Measurements from ENCODE around the gene FALEC.

- no peak for TF ChIP-seq CTCF (conservative IDR thresholded peaks at IDR 0.05)
- TF ChIP-seq ZFX (IDR thresholded peaks at IDR 0.05): no peak
Measured at GRCh38 chr1:150562446-150563339, 47.1 kb downstream of the FALEC start.
